ENCODE data around the gene ADPRHL1.

ADPRHL1 gene

DNA sequence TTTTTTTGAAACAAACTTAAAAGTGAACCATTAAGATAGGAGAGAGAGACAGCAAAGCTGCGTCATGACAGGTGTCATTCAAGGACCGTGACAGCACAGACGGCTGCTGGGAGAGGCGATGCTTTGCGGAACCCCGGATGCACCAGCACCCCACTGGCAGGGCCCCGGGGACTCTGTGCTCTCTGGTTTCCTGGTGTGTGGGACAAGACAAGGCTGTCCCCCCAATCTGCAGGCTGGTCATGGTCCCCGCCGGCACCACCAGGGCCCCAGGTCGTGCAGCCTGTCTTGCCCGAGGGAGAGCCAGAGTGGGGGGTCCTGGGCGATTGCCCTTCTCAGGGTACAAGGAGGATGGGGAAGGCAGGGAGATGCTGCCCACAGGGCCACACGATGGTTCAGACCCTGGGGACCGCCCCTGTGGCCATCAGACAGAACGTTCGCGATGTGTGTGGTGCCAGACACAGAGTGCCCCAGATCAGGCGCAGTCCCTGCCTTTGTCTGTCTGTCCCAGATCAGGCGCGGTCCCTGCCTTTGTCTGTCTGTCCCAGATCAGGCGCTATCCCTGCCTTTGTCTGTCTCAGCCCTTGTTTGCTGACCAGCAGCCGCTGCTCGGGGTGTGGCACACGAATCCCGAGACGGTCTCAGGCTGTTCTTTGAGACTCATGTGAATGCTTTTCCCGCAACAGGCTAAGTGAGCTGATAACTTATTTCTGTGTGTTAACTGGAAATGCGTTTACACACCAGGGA lies 36.1 kb downstream of the ADPRHL1 start:
- DNase-seq (ENCODE audit: low read depth in 2 of 2) = no peak

DNA sequence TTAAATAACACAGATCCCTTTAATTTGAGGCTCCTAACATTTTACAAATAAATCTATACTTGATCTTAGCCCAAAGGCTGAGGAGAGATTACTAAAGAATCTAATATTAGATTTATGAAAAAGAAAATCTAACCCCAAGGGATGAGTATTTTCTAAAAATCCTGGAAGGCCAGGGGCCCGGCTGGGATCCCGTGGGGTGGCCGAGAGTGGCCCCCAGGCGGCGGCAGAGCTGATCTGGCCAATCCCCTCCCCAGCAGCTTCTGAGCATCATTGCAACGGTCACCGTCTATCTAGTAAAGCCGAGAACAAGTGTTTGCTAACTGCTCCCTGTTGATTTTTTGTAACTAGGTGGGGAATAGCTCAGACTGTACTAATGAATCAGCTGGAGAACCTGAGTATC lies 37.5 kb downstream of the ADPRHL1 start:
- no peak for DNase-seq (ENCODE audit: low read depth in 2 of 2)

DNA sequence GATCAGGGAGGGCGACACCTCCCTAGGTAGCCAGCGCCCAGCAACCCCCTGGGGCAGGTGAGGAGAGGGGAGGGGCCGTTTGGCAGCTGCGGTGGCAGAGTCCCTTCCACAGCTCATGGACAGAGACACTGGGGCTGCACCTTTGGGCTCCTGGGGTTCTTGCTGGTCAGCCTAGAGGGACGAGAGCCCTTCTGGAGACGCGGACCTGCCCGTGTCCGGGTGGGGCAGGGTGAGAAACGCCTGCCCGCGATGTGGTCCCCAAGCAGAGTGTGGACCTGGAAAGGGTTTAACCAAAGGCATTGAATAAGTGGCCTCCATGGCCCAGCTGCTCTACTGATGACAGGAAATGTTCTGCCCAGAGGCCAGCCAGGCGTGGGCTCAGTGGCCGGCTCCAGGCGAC lies 38.3 kb downstream of the ADPRHL1 start:
- DNase-seq (ENCODE audit: low read depth in 2 of 2) = no peak

DNA sequence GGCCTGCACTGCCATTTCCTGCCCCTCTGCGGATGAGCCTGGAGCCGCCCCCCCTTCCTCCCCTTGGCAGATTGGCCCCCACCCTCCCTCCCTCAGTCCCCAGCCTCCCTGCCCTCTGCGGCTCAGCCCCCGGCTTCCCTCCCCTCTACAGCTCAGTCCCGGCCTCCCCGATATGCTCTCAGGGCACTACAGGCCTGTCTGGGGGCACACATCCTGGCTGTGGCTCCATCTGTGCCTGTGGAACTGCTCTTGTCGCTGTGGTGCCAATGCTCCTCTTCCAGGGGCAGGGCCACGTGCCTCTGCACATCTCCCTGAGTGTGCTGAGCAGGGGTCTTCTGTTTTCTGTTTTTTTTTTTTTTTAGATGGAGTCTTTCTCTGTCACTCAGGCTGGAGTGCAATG lies 39.0 kb downstream of the ADPRHL1 start:
- DNase-seq (ENCODE audit: low read depth in 2 of 2) = no peak

DNA sequence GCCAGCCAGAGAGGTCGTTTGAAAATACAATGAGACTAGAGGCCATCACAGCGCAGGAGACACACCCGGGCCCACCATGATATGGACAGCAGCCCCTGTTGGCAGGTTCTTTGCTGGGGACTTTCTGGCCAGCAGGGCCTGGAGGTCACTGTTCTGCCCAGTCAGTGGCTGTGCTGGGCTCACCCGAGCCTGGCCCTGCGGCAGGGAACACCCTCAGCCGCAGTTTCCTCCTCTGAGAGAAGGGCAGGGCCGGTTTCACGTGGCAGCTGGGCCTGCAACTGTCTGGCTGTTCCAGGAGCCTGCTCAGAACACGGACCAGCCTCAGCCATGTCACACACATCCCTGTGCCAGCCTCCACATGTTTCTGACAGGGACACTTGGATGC lies 39.4 kb downstream of the ADPRHL1 start:
- no peak for DNase-seq (ENCODE audit: low read depth in 2 of 2)

DNA sequence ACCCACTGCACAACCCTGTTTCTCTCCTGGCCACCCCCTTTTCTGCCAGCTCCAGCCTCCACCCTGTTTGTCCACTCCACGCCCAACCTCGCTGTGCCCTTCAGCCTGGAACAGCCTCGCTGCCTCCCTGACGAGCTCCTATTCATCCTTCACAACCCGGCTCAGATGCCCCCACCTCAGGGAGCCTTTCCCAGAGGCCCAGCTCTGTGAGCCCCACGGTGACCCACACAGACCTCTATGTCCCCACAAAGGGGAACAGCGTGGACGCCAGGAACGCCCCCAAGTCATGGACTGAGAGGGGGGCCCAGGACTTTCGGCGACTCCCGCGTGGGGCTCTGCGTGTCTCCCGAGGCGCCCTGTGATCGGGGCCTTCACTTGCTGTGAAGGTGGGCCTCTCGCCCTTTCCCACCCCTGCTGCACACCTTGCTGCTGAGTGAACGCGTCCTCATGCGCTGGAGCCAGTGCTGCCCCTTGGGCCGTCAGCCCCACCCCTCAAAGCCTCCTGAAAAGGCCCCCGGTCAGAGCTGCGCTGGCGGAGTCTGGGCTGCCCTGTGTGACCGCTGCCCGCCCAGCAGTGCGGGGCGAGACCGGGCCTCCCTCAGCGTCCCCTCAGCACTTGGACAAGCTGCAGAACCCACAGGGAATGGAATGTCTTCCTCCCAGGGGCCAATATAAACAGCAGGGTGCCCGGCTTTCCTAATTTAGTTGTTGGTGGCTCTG lies 40.0 kb downstream of the ADPRHL1 start:
- DNase-seq (ENCODE audit: low read depth in 2 of 2) = no peak

DNA sequence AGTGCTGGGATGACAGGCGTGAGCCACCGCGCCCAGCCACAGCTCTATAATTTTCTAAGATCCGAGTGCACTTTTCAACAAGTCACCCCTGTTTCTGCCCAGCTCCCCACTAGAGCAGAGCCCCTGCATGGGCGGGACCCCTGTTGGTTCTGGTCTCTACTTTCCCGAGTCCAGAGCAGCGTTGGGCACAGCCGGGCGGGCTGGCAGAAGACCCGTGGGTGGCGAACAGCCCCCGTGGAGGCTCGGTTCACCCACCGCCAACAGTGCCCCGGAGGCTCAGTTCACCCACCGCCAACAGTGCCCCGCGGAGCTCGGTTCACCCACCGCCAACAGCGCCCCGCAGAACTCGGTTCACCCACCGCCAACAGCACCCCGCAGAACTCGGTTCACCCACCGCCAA lies 40.8 kb downstream of the ADPRHL1 start:
- DNase-seq (ENCODE audit: low read depth in 2 of 2) = no peak

DNA sequence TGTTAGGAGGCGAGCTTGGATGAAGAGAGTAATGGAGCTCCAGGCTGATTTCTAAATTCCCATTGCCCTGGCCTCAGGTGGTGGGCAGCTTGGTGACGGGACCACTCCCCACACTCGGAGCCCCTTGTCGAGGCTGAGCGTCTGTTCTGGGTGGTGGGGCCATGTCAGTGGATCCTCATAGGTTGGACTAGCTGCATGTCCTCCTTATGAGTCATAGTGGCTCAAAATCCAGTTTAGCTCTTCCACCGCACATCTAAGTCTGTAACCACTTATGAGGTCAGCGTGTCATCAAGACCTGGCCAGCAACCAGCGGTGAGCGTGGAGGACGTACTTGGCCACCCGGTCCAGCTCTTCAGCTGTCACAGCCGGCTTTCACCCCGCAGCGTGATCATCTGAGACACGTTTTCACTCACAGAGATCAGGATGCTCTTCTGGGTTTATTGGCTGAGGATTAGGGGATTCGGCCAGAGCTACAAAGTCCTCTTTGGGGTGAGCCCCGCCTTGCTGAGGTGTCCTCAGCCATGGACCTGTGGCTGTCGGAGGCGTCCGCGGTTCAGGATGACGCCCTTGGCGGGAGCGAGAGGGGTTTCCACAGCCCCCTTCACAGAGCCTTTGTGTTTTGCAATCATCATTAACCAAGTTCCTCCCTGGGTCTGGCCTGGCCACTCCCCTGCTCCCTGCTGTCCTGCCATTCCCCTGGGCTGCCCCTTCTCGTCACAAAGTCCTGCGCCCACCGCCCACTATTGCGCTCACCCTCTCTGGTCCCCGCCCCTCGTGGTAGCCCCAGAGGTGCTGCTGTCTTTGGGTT lies 41.9 kb downstream of the ADPRHL1 start:
- DNase-seq (ENCODE audit: low read depth in 2 of 2) = no peak

DNA sequence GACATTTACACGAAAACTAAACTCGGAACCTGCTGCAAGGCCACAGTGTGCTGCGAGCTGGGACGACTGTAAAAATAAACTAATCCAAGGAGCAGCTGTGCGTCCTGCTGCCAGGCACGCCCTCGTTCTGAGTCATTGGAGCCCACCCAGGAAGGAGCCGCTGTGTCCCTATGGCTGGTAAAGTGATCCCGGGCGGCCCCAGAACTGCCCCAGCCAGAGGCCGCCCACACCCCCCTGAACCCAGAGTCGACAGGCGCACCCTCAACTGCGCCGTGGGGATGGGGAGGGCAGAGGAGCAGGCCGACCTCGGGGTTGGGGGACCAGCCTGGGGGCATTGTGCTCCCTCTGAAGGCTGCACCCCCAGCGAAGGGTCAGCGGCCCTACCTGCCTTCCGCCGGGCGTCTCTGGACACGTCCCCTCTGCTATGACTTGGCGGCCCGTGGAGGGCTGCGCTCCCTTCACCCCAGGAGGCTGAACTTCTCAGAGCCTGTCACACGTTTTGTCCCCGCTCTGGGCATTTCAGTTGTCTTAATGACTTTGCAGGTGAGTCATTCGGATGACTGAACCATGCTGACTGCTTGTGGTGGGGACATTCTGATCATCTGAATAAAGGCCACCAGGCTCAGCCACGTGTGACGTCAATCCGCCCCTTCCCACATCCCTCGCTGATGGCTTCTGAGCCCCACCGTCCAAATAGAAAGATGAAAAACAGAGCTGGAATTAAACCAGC lies 42.7 kb downstream of the ADPRHL1 start:
- no peak for DNase-seq (ENCODE audit: low read depth in 2 of 2)

DNA sequence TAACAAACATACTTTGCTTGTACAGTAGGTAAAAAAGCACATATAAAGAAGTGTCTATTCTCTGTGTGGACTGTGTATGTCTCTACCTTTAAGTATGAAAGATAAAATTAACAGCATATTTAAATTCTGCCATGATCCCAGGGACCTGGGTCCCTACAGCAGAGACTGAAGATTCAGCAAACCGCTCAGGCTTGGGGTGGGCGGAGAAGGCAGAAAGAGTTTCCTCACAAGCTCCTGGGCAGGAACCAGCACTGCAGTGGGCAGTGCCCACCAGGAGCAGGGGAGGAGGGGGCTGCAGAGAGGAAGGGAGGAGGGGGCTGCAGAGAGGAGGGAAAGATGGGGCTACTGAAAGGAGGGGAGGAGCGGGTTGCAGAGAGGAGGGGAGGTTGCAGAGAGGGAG lies 44.7 kb downstream of the ADPRHL1 start:
- DNase-seq (ENCODE audit: low read depth in 2 of 2) = no peak

DNA sequence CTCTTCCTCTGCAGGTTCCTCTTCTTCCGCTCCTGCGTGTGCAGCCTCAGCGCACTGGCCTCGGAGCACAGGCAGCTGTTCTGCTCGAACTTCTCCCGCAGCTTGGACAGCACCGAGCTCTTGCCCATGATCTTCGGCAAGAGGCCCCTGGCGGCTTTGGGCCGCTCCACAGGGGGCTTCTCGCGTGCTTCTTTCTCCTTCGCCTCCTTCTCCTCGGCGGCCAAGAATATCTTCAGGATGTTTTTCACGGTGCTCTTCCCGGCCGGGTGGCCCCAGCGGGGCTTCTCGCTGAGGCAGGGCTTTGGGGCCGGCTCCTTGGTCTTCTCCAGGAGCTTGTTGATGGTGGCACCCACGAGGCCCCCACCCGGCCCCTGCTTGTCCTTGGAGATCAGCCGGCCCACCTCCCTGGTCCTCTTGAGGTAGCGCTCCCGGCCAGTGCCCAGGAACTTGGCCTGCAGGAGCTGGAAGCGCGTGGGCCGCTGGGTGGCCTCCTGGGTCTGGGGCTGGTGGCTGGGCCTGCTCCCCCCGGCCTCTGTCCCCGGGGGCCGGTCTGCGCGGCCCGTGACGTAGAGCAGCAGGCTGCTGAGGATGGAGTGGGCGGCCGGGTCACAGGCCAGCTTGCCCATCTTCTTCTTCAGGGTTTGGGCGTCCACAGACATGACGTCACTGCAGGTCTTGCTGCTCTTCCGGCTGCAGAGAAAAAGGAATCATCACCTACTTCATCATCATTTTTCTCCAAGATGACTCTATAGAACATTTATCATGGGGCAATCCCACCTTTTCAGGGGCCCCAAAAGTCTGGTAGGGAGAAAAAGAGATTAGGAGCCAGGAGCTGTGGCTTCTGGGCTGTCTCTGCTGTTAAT lies 45.5 kb downstream of the ADPRHL1 start:
- no peak for DNase-seq (ENCODE audit: low read depth in 2 of 2)

DNA sequence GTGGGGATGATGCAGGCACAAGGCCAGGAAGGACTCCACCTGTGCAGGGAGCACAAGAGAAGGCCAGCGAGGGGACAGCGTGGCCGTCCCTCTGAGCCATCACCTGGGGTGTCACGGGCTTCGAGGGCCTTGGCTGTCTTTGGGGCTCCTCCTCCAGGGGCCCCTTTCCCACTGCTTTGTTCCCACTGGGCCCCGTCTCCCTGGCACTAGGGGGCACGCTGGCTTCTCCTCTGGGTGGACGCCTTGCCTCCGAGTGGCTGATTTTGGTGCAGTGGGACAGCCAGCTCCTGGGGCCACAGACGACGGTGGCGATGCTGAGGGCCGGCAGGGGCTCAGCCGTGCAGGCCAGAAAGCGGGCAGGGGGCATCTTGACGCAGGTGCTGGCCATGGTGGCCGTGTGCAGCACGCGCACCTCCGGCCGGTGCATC lies 46.2 kb downstream of the ADPRHL1 start:
- no peak for DNase-seq (ENCODE audit: low read depth in 2 of 2)

DNA sequence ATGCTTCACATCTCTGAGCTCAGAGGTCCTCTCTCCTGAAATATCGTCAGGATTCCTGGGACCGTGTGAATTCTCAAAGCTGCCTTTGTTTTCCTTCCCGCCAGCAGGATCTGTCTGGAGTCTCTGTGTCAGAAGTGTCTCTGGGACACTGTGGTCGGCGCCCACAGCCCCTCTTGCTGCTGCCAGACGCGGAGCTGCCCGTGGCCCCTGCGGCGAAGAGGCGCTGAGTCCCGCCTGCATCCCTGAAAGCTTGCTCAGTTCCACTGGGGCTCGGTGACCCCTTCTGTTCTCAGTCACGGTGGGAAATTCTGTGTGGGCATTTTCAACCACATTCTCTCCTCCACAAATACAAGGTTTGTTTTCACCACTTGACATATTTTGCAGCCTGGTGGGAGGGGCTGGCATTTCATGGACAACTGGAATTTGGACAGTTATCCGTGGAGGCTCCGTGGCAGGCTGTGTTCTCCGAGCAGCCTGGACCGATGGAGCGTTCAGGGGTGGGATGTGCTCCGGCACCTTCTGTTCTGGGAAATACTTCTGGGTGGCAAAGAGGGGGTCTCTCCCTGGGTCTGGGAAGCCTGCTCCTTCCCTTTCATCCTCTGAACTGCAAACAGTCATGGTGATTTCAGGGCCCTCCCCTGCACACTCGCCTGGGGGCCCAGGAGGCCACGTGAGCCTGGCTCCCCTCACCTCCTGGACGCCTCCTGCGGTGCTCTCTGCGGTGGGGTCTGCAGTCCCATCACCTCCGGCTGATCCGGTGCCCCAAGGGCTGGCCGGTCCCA lies 46.8 kb downstream of the ADPRHL1 start:
- DNase-seq (ENCODE audit: low read depth in 2 of 2) = no peak

DNA sequence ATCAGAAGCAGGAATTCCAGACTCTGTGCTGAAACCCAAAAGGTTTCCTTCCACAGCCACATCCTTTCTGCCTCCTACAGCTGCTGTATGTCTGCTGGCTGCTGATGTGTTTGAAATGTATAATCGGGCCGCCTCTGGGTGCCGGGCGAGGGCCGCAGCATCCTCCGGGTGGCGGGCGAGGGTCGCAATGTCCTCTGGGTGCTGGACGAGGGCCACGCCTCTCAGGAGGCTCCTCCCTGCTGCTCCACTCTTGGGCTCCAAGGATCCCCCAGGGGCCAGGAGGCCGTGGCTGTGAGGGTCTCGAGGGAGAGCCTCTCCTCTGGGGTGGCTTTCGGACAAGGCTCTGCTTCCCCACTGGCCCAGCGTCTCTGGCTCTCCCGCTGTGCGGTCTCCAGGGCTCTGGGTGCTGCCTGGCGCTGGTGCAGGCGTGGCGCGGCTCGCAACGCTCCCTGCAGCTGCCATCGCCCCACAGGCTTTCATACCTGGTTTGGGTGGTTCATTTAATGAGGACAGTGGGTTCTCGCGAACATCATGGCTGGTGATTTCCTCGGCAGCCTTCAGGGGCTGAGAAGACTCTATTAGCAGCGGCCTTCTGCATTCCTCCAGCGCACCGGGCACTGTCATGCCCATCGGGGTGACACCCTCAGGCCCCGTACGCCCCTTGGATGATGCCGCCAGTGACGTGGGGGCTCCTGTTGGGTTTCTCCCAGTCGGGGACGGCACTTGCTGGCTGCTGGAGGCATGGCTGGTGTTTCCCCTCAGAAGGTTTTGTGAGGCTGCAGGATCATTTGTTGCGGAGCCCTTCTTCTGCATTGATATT lies 47.6 kb downstream of the ADPRHL1 start:
- DNase-seq (ENCODE audit: low read depth in 2 of 2) = no peak

DNA sequence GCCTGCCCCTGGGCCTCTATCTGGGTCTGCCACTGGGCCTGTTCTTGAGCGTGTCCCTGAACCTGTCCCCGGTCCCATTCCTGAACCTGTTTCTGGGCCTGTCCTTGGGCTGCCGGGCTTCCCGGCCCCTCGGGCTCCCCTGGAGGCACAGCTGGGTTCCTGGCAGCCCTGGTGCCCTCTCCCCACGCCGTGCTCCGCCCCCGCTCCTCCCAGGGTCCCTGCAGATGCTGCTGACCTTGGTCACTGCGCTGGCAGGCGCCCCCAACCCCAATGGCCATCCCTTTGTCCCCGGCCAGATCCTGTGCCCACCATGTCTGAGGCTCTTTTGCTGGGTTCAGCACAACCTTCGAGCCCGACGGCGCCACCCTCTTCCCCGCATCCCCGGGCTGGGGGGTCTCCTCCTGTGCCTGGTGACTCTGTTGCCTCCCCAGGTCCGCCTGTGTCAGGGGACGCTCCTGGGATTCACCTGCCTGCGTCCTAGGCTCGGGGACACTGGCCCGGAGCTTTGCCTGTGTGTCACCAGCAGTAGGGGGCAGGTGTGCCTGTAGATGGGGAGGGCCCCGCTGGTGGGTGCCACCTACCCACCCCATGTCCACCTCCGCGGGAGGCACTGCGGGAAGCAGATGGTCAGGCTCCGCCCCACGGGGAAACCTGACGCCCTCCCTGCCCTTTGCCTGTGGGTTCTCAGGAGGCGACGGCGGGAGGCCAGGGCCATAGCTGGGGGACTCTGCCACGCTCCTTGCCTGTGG lies 48.4 kb downstream of the ADPRHL1 start:
- DNase-seq (ENCODE audit: low read depth in 2 of 2) = no peak

DNA sequence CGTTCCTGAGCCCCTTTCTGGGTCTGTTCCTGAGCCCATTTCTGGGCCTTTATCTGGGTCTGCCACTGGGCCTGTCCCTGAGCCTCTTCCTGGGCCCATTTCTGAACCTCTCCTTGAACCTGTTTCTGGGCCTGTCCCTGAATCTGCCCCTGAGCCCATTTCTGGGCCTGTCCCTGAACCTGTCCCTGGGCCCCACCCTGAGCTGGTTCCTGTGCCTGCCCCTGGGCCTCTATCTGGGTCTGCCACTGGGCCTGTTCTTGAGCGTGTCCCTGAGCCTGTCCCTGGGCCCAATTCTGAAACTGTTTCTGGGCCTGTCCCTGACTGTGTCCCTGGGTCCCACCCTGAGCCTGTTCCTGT lies 48.9 kb downstream of the ADPRHL1 start:
- DNase-seq (ENCODE audit: low read depth in 2 of 2) = no peak

DNA sequence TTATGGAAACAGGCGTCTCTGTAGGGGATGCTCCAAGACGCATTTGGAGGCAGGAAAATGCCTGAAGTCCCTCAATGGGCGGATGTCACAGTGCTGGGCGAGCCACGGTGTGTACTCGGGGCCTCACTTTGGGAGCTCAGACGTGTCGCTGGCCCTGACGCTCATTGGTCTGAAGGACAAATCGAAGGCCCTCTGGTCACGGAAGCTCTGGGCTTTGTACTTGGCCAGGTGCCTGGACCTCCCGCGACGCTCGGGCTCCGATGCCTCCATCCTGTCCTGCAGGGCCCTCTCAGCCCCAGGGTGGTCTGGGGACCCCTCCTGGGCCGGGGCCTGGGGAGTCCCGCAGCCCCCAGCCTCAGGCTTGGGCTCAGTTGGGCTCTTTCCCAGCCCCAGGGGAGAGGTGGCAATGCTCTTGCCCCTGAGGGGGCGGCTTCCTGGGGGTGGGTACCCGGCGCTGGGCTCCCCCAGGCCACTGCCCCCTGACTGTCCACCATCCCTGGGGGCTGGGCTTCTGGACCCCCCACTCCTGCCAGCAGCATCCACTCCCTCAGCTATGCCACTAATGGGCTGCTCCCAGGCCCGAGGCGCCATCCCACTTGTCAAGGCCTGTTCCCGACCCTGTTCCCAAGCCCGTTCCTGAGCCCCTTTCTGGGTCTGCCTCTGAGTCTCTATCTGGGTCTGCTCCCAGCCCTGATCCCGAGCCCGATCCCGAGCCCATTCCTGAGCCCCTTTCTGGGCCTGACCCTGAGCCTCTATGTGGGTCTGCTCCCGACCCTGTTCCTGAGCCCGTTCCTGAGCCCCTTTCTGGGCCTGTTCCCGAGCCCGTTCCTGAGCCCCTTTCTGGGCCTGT lies 49.8 kb downstream of the ADPRHL1 start:
- DNase-seq (ENCODE audit: low read depth in 2 of 2) = no peak
